Panc1 (cell line): ENCODE data around the gene VAPA.

ENCODE experiments used
- POLR2AphosphoS5 ChIP-seq: IDR thresholded peaks from 2 replicates; pipeline ENCODE4 v1.6.1; 2012; ENCODE audit warnings: mild to moderate bottlenecking, low read depth, low read length, moderate library complexity
- TCF7L2 ChIP-seq: IDR thresholded peaks from 2 replicates; pipeline ENCODE4 v1.6.1; 2011; ENCODE audit warnings: mild to moderate bottlenecking, low read depth, low read length, inconsistent platforms
- TF ChIP-seq, protein P1 (sequence below): fragments of 450-650 bp; IDR thresholded peaks from 2 replicates; pipeline ENCODE4 v1.5.1; 2017; ENCODE audit warnings: mild to moderate bottlenecking

- TF ChIP-seq, protein P1, sequence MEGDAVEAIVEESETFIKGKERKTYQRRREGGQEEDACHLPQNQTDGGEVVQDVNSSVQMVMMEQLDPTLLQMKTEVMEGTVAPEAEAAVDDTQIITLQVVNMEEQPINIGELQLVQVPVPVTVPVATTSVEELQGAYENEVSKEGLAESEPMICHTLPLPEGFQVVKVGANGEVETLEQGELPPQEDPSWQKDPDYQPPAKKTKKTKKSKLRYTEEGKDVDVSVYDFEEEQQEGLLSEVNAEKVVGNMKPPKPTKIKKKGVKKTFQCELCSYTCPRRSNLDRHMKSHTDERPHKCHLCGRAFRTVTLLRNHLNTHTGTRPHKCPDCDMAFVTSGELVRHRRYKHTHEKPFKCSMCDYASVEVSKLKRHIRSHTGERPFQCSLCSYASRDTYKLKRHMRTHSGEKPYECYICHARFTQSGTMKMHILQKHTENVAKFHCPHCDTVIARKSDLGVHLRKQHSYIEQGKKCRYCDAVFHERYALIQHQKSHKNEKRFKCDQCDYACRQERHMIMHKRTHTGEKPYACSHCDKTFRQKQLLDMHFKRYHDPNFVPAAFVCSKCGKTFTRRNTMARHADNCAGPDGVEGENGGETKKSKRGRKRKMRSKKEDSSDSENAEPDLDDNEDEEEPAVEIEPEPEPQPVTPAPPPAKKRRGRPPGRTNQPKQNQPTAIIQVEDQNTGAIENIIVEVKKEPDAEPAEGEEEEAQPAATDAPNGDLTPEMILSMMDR, result no peak
- TF ChIP-seq TCF7L2 (no peak), POLR2AphosphoS5 (no peak)
Observed at GRCh38 chr18:9927392-9928063, 13.7 kb downstream of the VAPA start.
